ENCODE data around the gene OSBPL8. TPM values are rescaled to one million over a fixed set of nuclear protein-coding genes. Genes with fewer than 3 reads are reported as not detected.
A peak's percentile ranks its signal among the peaks of the same experiment; 100 is the strongest.

Gene OSBPL8
- total RNA-seq, 1 experiment from 2014 or later = 77.0 TPM

DNA sequence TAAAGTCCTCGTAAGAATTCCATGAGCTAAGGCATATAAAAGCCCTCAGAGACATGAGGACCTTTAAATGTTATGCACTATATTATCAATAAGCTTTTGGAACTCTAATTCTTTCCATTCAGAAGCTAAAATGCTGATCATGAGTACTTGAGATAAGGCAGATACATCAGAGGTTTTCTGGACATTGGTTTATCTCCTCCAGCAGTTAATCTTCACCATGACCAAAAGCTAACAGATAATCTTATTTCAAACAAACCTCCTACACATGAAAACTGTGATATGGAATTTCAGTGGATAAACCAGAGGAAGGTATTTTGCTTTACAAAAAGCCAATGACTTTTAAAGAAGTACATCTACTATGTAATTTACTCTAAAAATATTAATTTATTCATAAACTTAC lies 113.5 kb downstream of the OSBPL8 start:
- DNase-seq (ENCODE audit: low spot score) = no peak
- in situ Hi-C loops (cut with HindIII; ENCODE audit: low sequenced_read_pairs) = no loop called here

DNA sequence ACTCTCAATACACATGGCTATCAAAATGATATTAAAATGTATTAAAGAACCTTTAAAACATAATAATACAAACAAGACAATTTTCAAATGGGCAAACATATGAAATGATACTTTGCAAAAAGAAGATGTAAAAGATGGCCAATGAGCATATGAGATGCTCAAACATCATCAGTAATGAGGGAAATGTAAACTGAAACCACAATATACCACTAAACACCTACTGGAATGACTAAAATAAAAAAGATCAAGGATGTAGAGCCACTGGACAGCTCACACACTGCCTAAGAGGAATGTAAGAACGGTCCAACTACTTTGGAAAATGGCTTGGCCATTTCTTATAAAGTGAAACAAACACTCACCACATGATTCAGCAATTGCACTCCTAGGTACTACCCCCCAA lies 114.1 kb downstream of the OSBPL8 start:
- no peak for DNase-seq (ENCODE audit: low spot score)
- in situ Hi-C loops (cut with HindIII; ENCODE audit: low sequenced_read_pairs) = no loop called here

DNA sequence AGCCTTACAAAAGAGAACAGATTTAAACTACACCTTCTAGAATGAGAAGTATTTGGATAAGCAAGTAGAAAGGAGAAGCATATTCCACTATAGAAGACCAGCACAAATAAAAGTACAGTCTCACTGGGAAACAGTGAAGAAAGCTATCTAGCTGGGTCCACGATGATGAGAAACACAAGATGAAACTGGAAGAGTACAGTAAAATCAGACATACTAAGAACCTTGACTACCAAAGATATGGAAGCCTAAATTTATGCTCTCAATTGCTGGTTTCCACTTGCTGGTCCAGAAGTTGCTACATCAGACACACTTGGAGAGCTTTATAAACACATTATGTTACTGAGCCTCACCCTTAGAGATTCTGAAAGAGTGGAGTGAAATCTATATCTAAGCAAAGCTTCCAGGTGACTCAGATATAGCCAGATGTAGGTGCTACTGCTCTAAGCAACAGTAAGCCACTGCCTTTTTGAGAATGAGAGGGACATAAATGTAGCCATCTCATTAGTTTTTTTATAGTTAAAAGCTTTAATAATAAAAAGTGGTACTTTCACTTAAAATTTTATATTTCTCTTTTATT lies 115.1 kb downstream of the OSBPL8 start:
- no peak for DNase-seq (ENCODE audit: low spot score)
- in situ Hi-C loops (cut with HindIII; ENCODE audit: low sequenced_read_pairs) = no loop called here

DNA sequence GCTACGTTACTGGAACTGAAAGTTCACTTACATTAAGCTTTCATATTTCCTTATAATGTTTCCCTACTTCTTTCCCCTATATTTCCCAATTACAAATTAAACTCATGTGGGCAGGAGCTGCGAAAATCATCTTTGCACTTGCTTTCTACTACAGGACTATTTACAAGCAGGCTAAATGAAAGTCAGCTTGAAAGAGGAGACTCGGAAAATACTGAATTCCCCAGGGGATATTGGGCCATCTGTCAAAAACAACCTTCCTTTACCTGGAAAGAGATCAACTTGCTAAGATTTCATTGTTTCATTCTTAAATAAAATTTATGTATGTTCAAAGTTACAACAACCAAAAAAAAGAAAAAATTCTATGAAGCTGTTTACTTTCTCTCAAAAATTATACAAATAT lies 118.6 kb downstream of the OSBPL8 start:
- in situ Hi-C loops (cut with HindIII; ENCODE audit: low sequenced_read_pairs) = no loop called here
- peak; percentile 55 for DNase-seq (ENCODE audit: low spot score)

DNA sequence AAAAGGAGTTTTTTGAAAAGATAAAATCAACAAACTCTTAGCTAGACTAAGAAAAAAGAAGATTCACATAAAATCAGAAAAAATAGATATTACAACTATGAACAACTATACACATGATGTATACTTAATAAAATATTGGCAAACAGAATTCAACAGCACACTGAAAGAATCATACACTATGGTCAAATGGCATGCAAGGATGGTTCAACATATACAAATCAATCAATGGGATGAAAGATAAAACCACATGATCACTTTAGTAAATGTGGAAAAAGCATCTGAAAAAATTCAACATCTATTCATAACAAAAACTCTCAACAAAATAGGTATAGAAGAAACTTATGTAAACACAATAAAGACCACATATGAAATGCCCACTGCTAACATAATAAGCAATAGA lies 126.8 kb downstream of the OSBPL8 start:
- in situ Hi-C loops (cut with HindIII; ENCODE audit: low sequenced_read_pairs) = no loop called here
- DNase-seq (ENCODE audit: low spot score) = no peak

DNA sequence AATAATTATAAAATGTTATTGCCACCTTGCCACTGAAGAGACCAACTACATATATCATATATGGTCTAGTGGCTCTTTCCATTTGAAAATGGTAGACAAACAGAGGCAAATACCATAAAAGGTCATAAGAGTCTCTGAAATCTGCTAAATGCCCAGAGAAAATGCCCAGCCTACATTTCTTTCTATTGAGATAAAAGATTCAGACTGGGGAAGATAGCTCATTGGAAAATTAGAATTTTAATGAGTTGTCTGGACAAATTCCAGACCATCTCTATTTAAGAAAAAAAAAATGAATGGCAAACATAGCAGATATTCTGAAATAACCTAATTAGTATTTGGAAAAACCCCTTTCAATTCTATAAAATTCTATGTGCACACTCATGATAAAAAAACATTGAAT lies 131.5 kb downstream of the OSBPL8 start:
- in situ Hi-C loops (cut with HindIII; ENCODE audit: low sequenced_read_pairs) = no loop called here
- no peak for DNase-seq (ENCODE audit: low spot score)

DNA sequence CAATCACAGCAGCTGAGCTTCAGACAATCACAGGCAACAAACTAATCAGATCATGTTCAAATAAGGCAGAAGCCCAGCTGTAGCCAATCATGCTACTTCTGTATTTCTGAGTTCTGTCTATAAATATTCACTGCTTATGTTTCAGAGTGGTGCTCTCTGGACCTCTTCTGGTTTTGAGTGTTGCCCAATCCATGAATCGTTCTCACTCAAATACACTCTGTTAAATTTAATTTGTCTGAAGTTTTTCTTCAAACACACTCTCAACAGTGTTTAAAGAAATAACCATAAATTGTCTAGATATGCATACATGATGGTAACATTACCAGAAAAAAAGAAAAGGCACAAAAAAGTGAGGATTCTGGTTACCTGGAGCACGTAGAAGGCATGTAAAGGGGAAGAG lies 133.4 kb downstream of the OSBPL8 start:
- no peak for DNase-seq (ENCODE audit: low spot score)
- in situ Hi-C loops (cut with HindIII; ENCODE audit: low sequenced_read_pairs) = no loop called here

DNA sequence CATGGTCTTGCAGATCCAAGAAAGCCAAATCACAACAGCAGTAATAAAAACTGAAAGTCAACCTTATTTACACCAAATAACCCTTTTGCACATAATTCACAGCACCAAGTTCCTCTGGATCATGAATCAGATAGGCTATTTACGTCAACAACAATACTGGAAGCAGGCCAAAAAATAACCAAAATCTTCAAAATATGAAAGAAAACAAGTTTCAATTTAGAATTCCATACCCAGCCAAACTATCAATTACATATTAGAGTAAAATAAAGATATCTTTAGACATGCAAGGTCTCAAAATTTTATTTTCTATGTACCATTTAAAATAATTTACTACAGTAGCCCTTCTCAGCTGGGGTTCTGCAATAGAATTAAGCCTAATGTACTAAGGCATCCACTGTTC lies 134.6 kb downstream of the OSBPL8 start:
- no peak for DNase-seq (ENCODE audit: low spot score)
- in situ Hi-C loops (cut with HindIII; ENCODE audit: low sequenced_read_pairs) = no loop called here

DNA sequence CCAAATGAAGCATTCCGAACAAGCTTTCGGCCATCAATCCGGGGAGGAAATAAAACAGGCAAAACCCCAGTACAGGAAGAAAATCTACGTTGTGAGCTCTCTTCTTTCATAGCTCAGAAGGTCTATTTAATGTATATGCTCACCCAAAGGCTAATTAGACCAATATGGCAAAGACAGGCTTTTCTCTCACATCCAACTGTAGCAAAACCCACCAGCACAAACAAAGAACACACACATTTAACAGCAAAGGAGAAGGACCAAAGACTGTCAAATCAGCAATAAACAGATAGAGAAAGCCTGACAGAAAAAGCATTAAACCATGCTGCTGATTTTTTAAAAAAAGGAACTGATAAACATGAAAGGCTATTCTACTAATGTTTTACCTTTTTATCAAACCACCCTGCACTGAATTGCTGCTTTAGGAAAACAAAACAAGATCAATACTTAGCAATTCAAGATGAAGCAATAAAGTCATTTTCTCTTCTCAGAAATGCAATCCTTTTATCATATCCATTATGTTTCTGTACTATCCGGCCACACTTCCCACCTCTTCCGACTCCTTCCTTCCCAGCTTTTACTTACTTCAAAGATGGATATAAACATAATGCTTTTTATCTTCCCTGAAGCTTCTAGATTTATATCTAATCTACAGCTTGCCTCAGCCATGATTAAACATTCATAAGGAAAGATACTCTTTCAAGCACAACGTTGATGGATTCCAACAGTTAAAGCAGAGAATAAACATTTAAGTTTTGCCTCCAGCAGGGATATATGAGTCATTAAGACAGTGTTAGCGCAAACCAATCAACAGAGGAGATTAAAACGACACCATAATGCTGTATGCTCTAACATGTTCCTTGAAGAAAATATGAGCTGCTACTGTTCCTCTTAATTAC lies 136.8 kb downstream of the OSBPL8 start:
- in situ Hi-C loops (cut with HindIII; ENCODE audit: low sequenced_read_pairs) = no loop called here
- DNase-seq (ENCODE audit: low spot score) = no peak

DNA sequence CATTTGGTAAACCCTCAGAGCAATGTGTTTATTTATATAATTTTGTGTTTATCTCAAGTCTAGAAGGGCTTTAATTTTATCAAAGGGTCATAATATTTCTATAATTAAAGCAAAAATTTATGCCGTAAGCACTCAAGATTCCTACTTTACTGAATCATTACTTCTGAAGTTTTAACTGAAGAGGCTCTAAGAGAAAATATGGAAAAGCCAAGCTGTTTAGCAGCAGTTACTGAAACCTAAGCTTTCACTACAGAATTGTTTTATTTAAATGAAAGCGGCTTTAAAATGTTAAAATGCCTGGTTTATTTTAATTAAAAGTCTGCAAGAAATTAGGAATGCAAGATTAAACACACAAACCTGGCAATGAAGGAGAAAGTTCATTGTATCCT lies 137.4 kb downstream of the OSBPL8 start:
- in situ Hi-C loops (cut with HindIII; ENCODE audit: low sequenced_read_pairs) = no loop called here
- DNase-seq (ENCODE audit: low spot score) = no peak

DNA sequence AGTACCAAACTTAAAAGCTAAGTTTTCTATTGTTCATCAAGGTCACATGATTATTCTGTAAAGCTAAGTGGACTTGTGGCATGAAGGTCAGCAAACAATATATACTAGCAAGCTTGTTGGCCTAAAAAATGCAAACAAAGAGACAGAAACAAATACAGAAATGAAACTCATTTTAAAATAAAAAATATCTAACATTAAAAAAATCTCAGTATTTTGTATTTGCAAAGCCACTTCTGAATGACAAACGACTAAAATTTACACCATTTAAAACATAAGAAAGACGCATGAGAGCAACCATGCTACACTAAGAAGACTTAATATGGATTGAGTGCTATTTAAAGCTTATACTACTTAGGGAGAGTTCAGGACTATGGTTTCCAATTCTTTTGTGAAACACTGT lies 138.5 kb downstream of the OSBPL8 start:
- in situ Hi-C loops (cut with HindIII; ENCODE audit: low sequenced_read_pairs) = no loop called here

DNA sequence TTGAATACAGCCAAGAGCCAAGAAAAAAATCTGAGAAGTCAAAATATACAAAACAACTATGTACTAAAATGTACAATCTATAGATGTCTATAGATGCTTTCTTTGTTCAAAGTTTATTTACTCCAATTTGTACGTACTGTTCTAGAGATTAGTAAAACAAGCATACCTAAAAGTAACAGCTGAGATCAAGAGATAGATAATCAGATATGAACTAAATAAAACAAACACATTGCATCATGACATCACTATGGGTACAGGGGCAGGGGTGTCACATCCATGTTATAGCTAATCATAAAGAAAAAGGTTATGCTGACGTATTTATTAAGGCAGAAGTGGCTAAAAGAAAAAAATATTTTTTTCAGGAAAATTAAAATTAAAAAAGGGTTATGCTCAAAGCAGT lies 139.3 kb downstream of the OSBPL8 start:
- no peak for DNase-seq (ENCODE audit: low spot score)
- in situ Hi-C loops (cut with HindIII; ENCODE audit: low sequenced_read_pairs) = no loop called here

More for the DNA sequence above, 138.5 kb downstream of the OSBPL8 start:
- DNase-seq (ENCODE audit: low spot score) = no peak

DNA sequence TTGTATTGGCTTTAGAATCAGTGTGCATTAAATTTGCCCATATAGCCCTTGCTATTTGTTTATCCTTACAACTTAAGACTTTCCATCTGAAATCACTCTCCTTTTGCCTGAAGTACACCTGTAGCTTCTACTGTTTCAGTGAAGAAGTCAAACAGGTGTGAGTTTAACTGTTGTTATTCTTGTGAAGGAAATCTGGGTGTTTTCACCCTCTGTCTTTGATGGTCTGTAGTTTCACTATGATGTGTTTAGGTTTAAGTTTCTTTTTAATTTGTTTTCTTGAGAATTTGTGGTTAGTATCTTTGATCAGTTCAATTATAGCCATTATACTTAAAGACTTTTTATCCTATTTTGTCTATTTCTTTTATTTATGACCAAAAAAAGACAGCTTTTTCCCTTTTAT lies 142.5 kb downstream of the OSBPL8 start:
- in situ Hi-C loops (cut with HindIII; ENCODE audit: low sequenced_read_pairs) = no loop called here
- DNase-seq (ENCODE audit: low spot score) = no peak

DNA sequence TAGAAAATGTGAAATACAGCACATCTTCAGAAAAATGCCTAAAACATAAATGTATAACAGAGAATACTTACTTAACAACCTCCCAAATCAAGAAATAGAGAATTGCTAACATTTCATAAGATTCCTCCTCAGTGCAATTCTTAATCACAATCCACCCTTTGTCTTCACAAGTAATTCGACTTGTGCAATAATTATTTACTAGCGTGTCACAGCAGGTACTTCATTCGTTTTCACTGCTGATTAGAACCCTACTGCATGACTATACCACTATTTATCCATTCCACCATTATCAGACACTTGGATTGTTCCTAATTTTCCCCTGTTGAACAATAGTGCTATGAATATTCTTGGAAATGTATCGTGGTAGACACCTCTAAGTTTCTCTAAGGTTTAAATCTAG lies 146.4 kb downstream of the OSBPL8 start:
- in situ Hi-C loops (cut with HindIII; ENCODE audit: low sequenced_read_pairs) = no loop called here
- DNase-seq (ENCODE audit: low spot score) = no peak

DNA sequence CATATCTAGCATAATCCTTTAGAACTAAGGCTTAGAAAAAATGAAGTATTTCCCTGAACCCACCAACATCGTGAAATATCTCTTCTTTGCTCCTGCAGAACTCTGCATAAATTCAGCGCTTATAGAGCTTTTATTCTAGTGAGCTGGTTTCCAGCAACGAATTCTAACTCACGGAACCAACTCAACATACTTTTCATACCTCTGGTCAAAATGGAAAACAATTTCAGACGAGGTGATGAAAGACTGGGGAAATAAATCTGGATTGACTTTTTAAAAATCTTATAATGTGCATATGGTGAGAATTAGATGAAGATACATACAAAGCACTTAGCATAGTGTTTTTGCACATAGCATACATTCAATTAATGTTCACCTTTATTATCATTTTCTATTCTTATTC lies 148.8 kb downstream of the OSBPL8 start:
- DNase-seq (ENCODE audit: low spot score) = no peak
- in situ Hi-C loops (cut with HindIII; ENCODE audit: low sequenced_read_pairs) = no loop called here

DNA sequence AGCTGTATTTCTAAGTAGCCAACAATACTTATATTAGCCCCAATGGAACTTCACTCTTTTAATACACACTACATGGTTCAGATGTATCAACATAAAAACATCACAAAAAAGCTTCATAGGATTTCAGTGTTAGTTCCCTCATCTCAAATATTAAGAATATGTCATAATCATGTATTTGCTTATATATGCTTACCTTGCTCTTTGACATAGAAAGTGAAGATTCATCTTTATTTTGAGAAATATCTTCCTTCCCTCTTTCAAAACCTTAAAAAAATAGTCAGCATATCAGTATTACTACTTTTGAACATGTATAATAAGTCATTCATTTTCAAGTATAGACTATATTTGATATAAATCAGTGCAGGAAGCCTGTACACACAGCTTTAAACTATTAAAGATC lies 149.2 kb downstream of the OSBPL8 start:
- no peak for DNase-seq (ENCODE audit: low spot score)
- in situ Hi-C loops (cut with HindIII; ENCODE audit: low sequenced_read_pairs) = no loop called here

DNA sequence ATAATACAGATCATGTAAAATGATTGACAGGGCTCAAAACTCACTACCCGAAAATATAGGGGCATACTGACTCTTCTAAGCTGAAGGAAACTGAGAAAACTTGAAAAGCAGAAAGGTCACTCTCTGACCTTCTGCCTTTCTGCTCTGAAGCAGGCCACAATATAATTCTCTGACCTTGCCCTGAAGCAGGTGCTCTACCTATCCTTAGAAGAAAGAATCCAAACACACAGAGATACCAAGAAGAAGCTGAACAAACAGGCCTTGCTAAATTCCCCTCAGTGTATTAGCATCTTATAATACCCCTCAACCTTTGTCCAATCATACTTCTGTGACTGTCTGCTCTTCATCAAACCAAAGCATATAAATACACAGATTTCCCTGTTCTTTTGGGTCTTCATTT lies 150.5 kb downstream of the OSBPL8 start:
- no peak for DNase-seq (ENCODE audit: low spot score)
- in situ Hi-C loops (cut with HindIII; ENCODE audit: low sequenced_read_pairs) = no loop called here

DNA sequence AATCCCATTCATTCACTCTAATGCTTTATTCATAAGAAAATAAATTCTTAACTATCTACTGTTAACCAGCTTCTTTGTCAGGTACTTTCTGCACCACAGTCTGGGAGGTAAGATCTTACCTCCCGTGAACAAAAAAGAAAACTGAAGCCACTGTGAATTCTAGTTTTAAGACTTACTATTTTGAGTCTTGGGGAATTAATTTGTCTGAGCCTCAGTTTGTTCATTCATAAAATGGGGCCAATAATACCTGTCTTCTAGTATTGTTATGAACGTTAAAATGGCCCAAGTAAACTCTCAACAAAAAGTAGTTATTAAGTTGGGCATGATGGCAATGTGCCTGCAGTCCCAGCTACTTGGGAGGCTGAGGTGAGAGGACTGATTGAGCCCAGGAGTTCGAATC lies 151.9 kb downstream of the OSBPL8 start:
- in situ Hi-C loops (cut with HindIII; ENCODE audit: low sequenced_read_pairs) = no loop called here
- DNase-seq (ENCODE audit: low spot score) = no peak

DNA sequence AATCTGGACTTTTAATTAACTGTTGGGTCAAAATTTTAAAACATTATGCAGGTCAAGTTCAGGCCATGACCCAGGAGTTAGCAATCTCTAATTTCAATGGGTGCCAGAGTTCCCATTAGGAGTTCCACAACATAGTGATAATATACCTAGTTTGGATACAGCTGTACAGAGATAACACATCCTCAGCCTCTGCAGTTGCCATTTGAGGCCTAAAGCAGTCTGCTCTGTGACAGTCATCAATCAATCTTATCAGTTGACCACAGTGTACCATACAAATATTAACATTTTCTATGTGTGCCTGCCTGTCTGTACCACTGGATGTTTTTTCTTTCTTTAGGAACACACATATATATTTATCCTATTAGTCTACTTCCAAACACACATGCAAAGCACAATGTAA lies 157.3 kb downstream of the OSBPL8 start:
- in situ Hi-C loops (cut with HindIII; ENCODE audit: low sequenced_read_pairs) = no loop called here
- no peak for DNase-seq (ENCODE audit: low spot score)

DNA sequence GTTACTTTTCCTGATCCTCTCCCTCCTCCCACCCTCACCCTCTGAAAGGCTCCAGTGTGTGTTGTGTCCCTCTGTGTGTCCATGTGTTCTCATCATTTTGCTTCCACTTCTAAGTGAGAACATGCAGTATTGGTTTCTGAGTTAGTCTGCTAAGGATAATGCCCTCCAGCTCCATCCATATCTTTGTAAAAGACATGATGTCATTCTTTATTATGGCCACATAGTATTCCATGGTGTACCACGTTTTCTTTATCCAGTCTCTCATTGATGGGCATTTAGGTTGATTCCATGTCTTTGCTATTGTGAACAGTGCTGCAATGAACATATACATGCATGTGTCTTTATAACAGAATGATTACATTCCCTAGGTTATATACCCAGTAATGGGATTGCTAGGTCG lies 159.4 kb downstream of the OSBPL8 start:
- in situ Hi-C loops (cut with HindIII; ENCODE audit: low sequenced_read_pairs) = no loop called here
- DNase-seq (ENCODE audit: low spot score) = no peak

DNA sequence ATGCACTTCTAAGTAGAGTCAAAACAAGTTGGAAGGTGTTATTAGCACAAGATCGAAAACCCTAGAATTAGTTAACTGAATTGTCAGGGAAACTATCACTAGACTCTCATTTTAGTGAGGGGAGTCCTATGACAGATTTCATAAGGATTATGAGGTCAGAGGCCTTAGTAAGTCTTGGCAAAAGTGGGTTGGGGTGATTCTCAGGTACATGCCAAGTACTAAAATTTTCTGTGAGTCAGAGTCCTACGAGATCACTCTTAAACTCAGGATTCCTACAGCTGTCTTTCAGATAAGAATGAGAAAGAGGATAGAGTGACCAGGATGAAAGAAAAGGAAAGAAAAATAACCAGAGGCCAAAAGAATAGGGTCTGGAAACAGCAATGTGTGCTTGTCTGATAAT lies 160.5 kb downstream of the OSBPL8 start:
- DNase-seq (ENCODE audit: low spot score) = no peak
- in situ Hi-C loops (cut with HindIII; ENCODE audit: low sequenced_read_pairs) = no loop called here

All from G401 (cell line).